Neural cell (in vitro differentiated cells): ENCODE data around the gene RAPGEF4. TPM values are rescaled to one million over a fixed set of nuclear protein-coding genes. Genes with fewer than 3 reads are reported as not detected.

Experiments used
- H2AFZ ChIP-seq: fragments of 200-600, 300-800 bp; sonication (generic), shearing (Covaris generic); 2 replicates; pipeline ENCODE4 v1.6.0; 2014; ENCODE audit warnings: low read depth, mild to moderate bottlenecking, antibody characterized with exemption, low read length, moderate library complexity
- H3F3A ChIP-seq: fragments of 200-600 bp; shearing (Covaris generic); 2 replicates; pipeline ENCODE4 v1.6.1; 2016; ENCODE audit warnings: mild to moderate bottlenecking, moderate library complexity, mixed read lengths, antibody characterized with exemption, low read length; ENCODE audit not compliant: insufficient read depth, poor library complexity, severe bottlenecking
- H3K27ac ChIP-seq: fragments of 200-600, 300-800 bp; sonication (generic), shearing (Covaris generic); 2 replicates; pipeline ENCODE4 v1.5.1; 2014; ENCODE audit warnings: mild to moderate bottlenecking, low read length, moderate library complexity
- H3K27me3 ChIP-seq: fragments of 300-800, 200-600 bp; sonication (generic), shearing (Covaris generic); 2 replicates; pipeline ENCODE4 v1.6.0; 2014; ENCODE audit warnings: mild to moderate bottlenecking, low read depth, low read length, moderate library complexity; ENCODE audit not compliant: insufficient read depth
- H3K36me3 ChIP-seq: fragments of 300-800, 200-600 bp; sonication (generic), shearing (Covaris generic); 2 replicates; pipeline ENCODE4 v1.5.1; 2014; ENCODE audit warnings: mild to moderate bottlenecking, antibody characterized with exemption, low read length, moderate library complexity; ENCODE audit not compliant: insufficient read depth
- H3K4me2 ChIP-seq: fragments of 300-800, 200-600 bp; sonication (generic), shearing (Covaris generic); 2 replicates; pipeline ENCODE4 v1.6.0; 2014; ENCODE audit warnings: mild to moderate bottlenecking, low read length
- H3K4me3 ChIP-seq: fragments of 300-800, 200-600 bp; sonication (generic), shearing (Covaris generic); 2 replicates; pipeline ENCODE4 v1.5.1; 2014; ENCODE audit warnings: mild to moderate bottlenecking, low read length, moderate library complexity
- H3K79me2 ChIP-seq: fragments of 200-600 bp; shearing (Covaris generic); replicated peaks from 2 replicates; pipeline ENCODE4 v1.6.0; 2014; ENCODE audit warnings: mild to moderate bottlenecking, low read length, moderate library complexity; ENCODE audit not compliant: insufficient read depth
- H3K9ac ChIP-seq: fragments of 300-800, 200-600 bp; sonication (generic), shearing (Covaris generic); 2 replicates; pipeline ENCODE4 v1.6.1; 2016; ENCODE audit warnings: mild to moderate bottlenecking, low read length, mixed read lengths
- H3K9me2 ChIP-seq: fragments of 200-600 bp; shearing (Covaris generic); 2 replicates; pipeline ENCODE4 v1.6.1; 2016; ENCODE audit warnings: mild to moderate bottlenecking, low read length, mixed read lengths; ENCODE audit not compliant: insufficient read depth
- H3K9me3 ChIP-seq: fragments of 200-600, 300-800 bp; sonication (generic), shearing (Covaris generic); 2 replicates; pipeline ENCODE4 v1.6.1; 2016; ENCODE audit warnings: mild to moderate bottlenecking, mixed run types, low read length, moderate library complexity, mixed read lengths
- H4K20me1 ChIP-seq: fragments of 200-600 bp; shearing (Covaris generic); 2 replicates; pipeline ENCODE4 v1.6.1; 2016; ENCODE audit warnings: mild to moderate bottlenecking, mixed run types; ENCODE audit not compliant: insufficient read depth
- CTCF ChIP-seq: fragments of 450-650 bp; IDR thresholded peaks from 2 replicates; pipeline ENCODE4 v1.5.1; 2014; ENCODE audit warnings: antibody characterized with exemption, mild to moderate bottlenecking, moderate library complexity; ENCODE audit not compliant: poor library complexity, severe bottlenecking
- EP300 ChIP-seq: fragments of 450-650 bp; conservative IDR thresholded peaks from 2 replicates; pipeline ENCODE4 v1.6.1; 2014; ENCODE audit warnings: antibody characterized with exemption, mild to moderate bottlenecking, moderate library complexity; ENCODE audit not compliant: poor library complexity, severe bottlenecking
- EZH2 ChIP-seq: fragments of 200-600, 300-800 bp; shearing (Covaris generic), sonication (generic); IDR thresholded peaks from 2 replicates; pipeline ENCODE4 v1.6.1; 2014; ENCODE audit warnings: antibody characterized with exemption, low read length, borderline replicate concordance, mild to moderate bottlenecking; ENCODE audit not compliant: insufficient read depth, poor library complexity, severe bottlenecking
- MXI1 ChIP-seq: fragments of 450-650 bp; conservative IDR thresholded peaks from 2 replicates; pipeline ENCODE4 v1.6.1; 2014; ENCODE audit warnings: antibody characterized with exemption, mild to moderate bottlenecking; ENCODE audit not compliant: poor library complexity, severe bottlenecking
- POLR2AphosphoS5 ChIP-seq: IDR thresholded peaks from 2 replicates; pipeline ENCODE4 v1.6.1; 2012
- RAD21 ChIP-seq: fragments of 450-650 bp; conservative IDR thresholded peaks from 2 replicates; pipeline ENCODE4 v1.6.1; 2014; ENCODE audit warnings: antibody characterized with exemption, mild to moderate bottlenecking, moderate library complexity
- REST ChIP-seq: IDR thresholded peaks from 2 replicates; pipeline ENCODE4 v1.6.1; 2012; ENCODE audit warnings: borderline replicate concordance
- SMC3 ChIP-seq: fragments of 450-650 bp; conservative IDR thresholded peaks from 2 replicates; pipeline ENCODE4 v1.6.1; 2014; ENCODE audit warnings: antibody characterized with exemption, mild to moderate bottlenecking, moderate library complexity; ENCODE audit not compliant: poor library complexity
- TAF1 ChIP-seq: IDR thresholded peaks from 2 replicates; pipeline ENCODE4 v1.6.1; 2012; ENCODE audit warnings: low read depth
- polyA plus RNA-seq: library from polyadenylated mRNA; depleted of rRNA; stranded (reverse); fragments of >200 nt; gene quantifications from 2 replicates; pipeline ENCODE4 v1.2.3, GENCODE V29; 2014

The RAPGEF4 gene
- polyA plus RNA-seq, 1 donor from 2014 or later, result 10.4 TPM

DNA sequence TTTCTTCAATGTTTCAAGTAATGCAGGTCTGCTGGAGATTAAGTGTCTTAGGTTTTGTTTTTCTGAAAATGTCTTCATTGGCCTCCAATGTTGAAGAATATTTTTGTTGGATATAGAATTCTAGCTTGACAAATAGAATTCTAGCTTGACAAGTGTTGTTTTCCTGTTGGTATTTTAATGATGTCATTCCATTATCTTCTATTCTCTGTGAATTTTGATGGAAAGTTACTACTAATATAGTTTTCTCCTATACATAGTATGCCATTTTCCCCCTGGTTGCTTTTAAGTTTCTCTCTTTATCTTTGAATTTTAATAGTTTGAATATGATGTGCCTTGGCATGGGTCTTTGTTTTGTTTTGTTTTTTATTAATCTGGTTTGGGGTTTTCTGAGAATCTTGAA is 119.9 kb downstream of the RAPGEF4 start:
- Histone ChIP-seq H3K9me2 (no peaks in the 10 kb centered on the region), H3K27me3 (no peaks in the 10 kb centered on the region), H3K4me2 (no peak overlapping the region), H3K79me2 (no peaks in the 10 kb centered on the region), H3K27ac (no peak overlapping the region), H2AFZ (no peak overlapping the region), H3K36me3 (no peaks in the 10 kb centered on the region), H3K9me3 (peaks cover 4% of the 10 kb centered on the region), H3K9ac (no peak overlapping the region), H3F3A (no peaks in the 10 kb centered on the region), H4K20me1 (no peaks in the 10 kb centered on the region), H3K4me3 (no peak overlapping the region)
- TF ChIP-seq REST (no peak), CTCF (no peak), TAF1 (no peak), MXI1 (no peak), RAD21 (no peak), EP300 (no peak), EZH2 (no peak), POLR2AphosphoS5 (no peak), SMC3 (no peak)

DNA sequence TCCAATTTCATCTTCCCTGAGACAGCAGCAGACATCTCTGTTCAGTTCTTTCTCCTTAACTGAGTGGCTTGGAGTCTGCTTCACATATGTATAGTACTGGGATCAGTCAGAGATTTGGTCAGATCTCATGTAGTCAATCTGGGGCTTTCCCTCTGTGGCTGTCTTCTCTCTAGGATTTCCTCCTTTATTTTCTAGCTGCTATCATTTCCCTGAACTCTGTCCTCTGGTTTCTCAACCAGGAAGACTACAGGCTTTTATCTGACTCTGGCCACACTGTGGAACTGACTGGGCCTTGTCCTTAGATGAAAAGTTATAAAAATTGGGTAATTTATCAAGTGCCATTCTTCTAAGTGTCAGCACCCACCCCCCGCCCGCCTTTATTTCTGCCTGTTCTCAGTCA is 121.0 kb downstream of the RAPGEF4 start:
- TF ChIP-seq CTCF (no peak), REST (no peak), RAD21 (no peak), MXI1 (no peak), EZH2 (no peak), TAF1 (no peak), EP300 (no peak), POLR2AphosphoS5 (no peak), SMC3 (no peak)
- H3K9me2 ChIP-seq, result no peaks in the 10 kb centered on the region
- H3K27ac ChIP-seq, result no peak overlapping the region
- H3K27me3 ChIP-seq, result no peaks in the 10 kb centered on the region
- H3K4me2 ChIP-seq, result no peak overlapping the region
- peaks cover 4% of the 10 kb centered on the region for H3K9me3 ChIP-seq
- H3K9ac ChIP-seq, result no peak overlapping the region
- no peaks in the 10 kb centered on the region for H3K36me3 ChIP-seq
- H2AFZ ChIP-seq, result no peak overlapping the region
- no peaks in the 10 kb centered on the region for H3K79me2 ChIP-seq
- no peak overlapping the region for H3K4me3 ChIP-seq
- H3F3A ChIP-seq, result no peaks in the 10 kb centered on the region
- H4K20me1 ChIP-seq, result no peaks in the 10 kb centered on the region
